ENCODE measurements around the gene UBR1. TPM values are rescaled to one million over a fixed set of nuclear protein-coding genes. Genes with fewer than 3 reads are reported as not detected.

The UBR1 gene
- total RNA-seq, 1 experiment from 2014 or later: 18.6 TPM

DNA sequence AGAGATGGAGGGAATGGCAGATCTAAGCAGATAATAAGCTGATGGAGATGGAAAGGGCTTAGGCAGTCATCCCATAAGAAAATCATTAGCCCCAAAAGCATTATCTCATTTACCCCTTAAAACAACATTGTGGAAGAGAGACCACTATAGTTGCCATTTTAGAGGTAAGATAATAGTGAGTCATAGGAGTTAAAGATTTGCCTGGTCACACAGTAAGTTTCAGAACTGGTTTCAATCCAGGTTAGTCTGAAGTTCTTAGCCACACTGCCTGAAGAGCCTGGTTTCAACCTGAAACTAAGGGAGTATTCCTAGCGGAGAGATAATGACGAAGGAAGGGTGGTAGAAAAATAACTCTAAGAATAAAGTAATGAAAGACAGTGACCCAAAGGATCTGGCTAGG is 13.0 kb upstream of the UBR1 start:
- intact Hi-C loops (cut with micrococcal nuclease; ENCODE audit: unreplicated experiment): no loop called here
- no TSS peak for BruUV-seq (replicated peaks)
- Mint-ChIP-seq H3K36me3 (ENCODE audit: insufficient read depth, unreplicated experiment) (peaks cover 14% of the 10 kb centered on the region), H3K27me3 (ENCODE audit: unreplicated experiment) (no peaks in the 10 kb centered on the region), H3K27ac (ENCODE audit: unreplicated experiment) (no peak overlapping the region), H3K9me3 (ENCODE audit: low read depth, unreplicated experiment) (no peaks in the 10 kb centered on the region), H3K4me3 (ENCODE audit: low read depth, unreplicated experiment) (no peak overlapping the region), H3K4me1 (ENCODE audit: low read depth, unreplicated experiment) (peaks cover 25% of the 10 kb centered on the region)
- no peak for TF ChIP-seq CTCF (IDR thresholded peaks at IDR 0.05; ENCODE audit: unreplicated experiment)
- DNase-seq: no peak
- CTCF ChIA-PET: no interaction called here

DNA sequence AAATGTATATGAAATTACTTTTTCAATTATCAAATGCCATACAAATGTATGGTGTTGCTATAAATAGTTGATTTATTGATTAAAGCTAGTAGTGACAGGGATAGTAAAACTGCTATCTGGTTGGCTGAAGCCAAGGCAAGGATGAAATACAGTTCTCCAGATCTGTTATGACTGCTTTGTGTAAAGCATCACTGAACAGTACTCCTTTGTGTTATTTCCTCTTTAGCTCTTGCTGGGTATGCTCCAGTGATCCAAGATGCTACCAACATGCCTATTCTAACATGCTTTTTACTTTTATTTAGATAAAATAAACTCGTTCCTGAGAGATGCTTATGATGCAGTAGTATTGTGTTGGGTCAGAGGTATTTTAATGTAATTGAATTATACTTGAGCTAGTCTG is 12.4 kb upstream of the UBR1 start:
- Mint-ChIP-seq H3K4me1 (ENCODE audit: low read depth, unreplicated experiment) (peaks cover 20% of the 10 kb centered on the region), H3K27me3 (ENCODE audit: unreplicated experiment) (no peaks in the 10 kb centered on the region), H3K36me3 (ENCODE audit: insufficient read depth, unreplicated experiment) (peaks cover 11% of the 10 kb centered on the region), H3K9me3 (ENCODE audit: low read depth, unreplicated experiment) (no peaks in the 10 kb centered on the region), H3K27ac (ENCODE audit: unreplicated experiment) (no peak overlapping the region), H3K4me3 (ENCODE audit: low read depth, unreplicated experiment) (no peak overlapping the region)
- intact Hi-C loops (cut with micrococcal nuclease; ENCODE audit: unreplicated experiment): no loop called here
- CTCF ChIA-PET: no interaction called here
- no TSS peak for BruUV-seq (replicated peaks)
- no peak for TF ChIP-seq CTCF (IDR thresholded peaks at IDR 0.05; ENCODE audit: unreplicated experiment)
- no peak for DNase-seq

GRCh38 chr15:43111354-43111753 is 5.5 kb upstream of the UBR1 start:
- Mint-ChIP-seq H3K27ac (ENCODE audit: unreplicated experiment) (no peak overlapping the region), H3K4me3 (ENCODE audit: low read depth, unreplicated experiment) (no peak overlapping the region), H3K4me1 (ENCODE audit: low read depth, unreplicated experiment) (no peaks in the 10 kb centered on the region), H3K36me3 (ENCODE audit: insufficient read depth, unreplicated experiment) (peaks cover 3% of the 10 kb centered on the region), H3K27me3 (ENCODE audit: unreplicated experiment) (no peaks in the 10 kb centered on the region), H3K9me3 (ENCODE audit: low read depth, unreplicated experiment) (no peaks in the 10 kb centered on the region)
- DNase-seq: no peak
- no TSS peak for BruUV-seq (replicated peaks)
- CTCF ChIA-PET: no interaction called here
- intact Hi-C loops (cut with micrococcal nuclease; ENCODE audit: unreplicated experiment): no loop called here
- TF ChIP-seq CTCF (IDR thresholded peaks at IDR 0.05; ENCODE audit: unreplicated experiment): no peak

GRCh38 chr15:43107751-43108150 is 1.9 kb upstream of the UBR1 start:
- Mint-ChIP-seq H3K27me3 (ENCODE audit: unreplicated experiment) (no peaks in the 10 kb centered on the region), H3K4me1 (ENCODE audit: low read depth, unreplicated experiment) (peaks cover 9% of the 10 kb centered on the region), H3K27ac (ENCODE audit: unreplicated experiment) (no peak overlapping the region), H3K4me3 (ENCODE audit: low read depth, unreplicated experiment) (no peak overlapping the region), H3K9me3 (ENCODE audit: low read depth, unreplicated experiment) (no peaks in the 10 kb centered on the region), H3K36me3 (ENCODE audit: insufficient read depth, unreplicated experiment) (peaks cover 16% of the 10 kb centered on the region)
- intact Hi-C loops (cut with micrococcal nuclease; ENCODE audit: unreplicated experiment): no loop called here
- no peak for DNase-seq
- CTCF ChIA-PET: interaction anchor here (0.7 kb wide), 1 partner anchor 791 kb away, joined by 5 read pairs; no protein-coding TSS in a partner anchor
- TF ChIP-seq CTCF (IDR thresholded peaks at IDR 0.05; ENCODE audit: unreplicated experiment): no peak
- BruUV-seq (replicated peaks): no TSS peak

GRCh38 chr15:43106486-43106829 is 620 bp upstream of the UBR1 start:
- Mint-ChIP-seq H3K9me3 (ENCODE audit: low read depth, unreplicated experiment) (no peaks in the 10 kb centered on the region), H3K4me3 (ENCODE audit: low read depth, unreplicated experiment) (peak overlapping the region; percentile 82), H3K4me1 (ENCODE audit: low read depth, unreplicated experiment) (peaks cover 13% of the 10 kb centered on the region), H3K27ac (ENCODE audit: unreplicated experiment) (peak overlapping the region; percentile 83), H3K36me3 (ENCODE audit: insufficient read depth, unreplicated experiment) (peaks cover 16% of the 10 kb centered on the region), H3K27me3 (ENCODE audit: unreplicated experiment) (no peaks in the 10 kb centered on the region)
- no peak for TF ChIP-seq CTCF (IDR thresholded peaks at IDR 0.05; ENCODE audit: unreplicated experiment)
- CTCF ChIA-PET: no interaction called here
- intact Hi-C loops (cut with micrococcal nuclease; ENCODE audit: unreplicated experiment): no loop called here
- no TSS peak for BruUV-seq (replicated peaks)
- DNase-seq: no peak
